GM12878 (cell line): ENCODE results near the gene ATP12A. TPM values are rescaled to one million over a fixed set of nuclear protein-coding genes. Genes with fewer than 3 reads are reported as not detected.

Experiments used
- ATAC-seq: fragments of 200-7000 bp; cut with Tn5 transposase; 3 replicates; pipeline ENCODE4 v1.9.1; 2020; ENCODE audit warnings: mild to moderate bottlenecking, moderate library complexity
- BruUV-seq: library from RNA; stranded (reverse); fragments of 400-500 nt; replicated peaks from 2 replicates; lab custom pipeline; 2021; lab: Mats Ljungman, UMichigan
- CTCF ChIA-PET: fragments of 300-600 bp; sonication (Branson Sonifier 250); formaldehyde crosslinking; extraction: SDS; loops from one replicate; lab custom pipeline; 2021; ENCODE audit warnings: inconsistent platforms; lab: Yijun Ruan, JAX
- POLR2A ChIA-PET: fragments of 350-600 bp; formaldehyde crosslinking; extraction: SDS; loops from one replicate; lab custom pipeline; 2021; ENCODE audit warnings: inconsistent platforms; lab: Charles Lee
- RAD21 ChIA-PET: fragments of 300-600 bp; sonication (Branson Sonifier 250); formaldehyde crosslinking; loops from one replicate; lab custom pipeline; 2023; ENCODE audit warnings: antibody characterized with exemption; ENCODE audit not compliant: unreplicated experiment; lab: Charles Lee
- SMC1A ChIA-PET: fragments of 300-600 bp; sonication (Branson Sonifier 250); formaldehyde crosslinking; loops from one replicate; lab custom pipeline; 2023; ENCODE audit not compliant: unreplicated experiment, uncharacterized antibody; lab: Charles Lee
- DNase-seq: peaks from one replicate; pipeline ENCODE4 v3.0.0-alpha.2; 2011; ENCODE audit warnings: low read depth, low spot score
- FAIRE-seq: peaks from 3 replicates; lab custom pipeline; 2011; peaks lifted over from hg19 to GRCh38; lab: Jason Lieb, UNC
- H2AFZ ChIP-seq: 2 replicates; pipeline ENCODE4 v1.6.0; 2011; ENCODE audit warnings: low read depth, low read length, control low read depth; ENCODE audit not compliant: control insufficient read depth
- H3K27ac ChIP-seq: 2 replicates; pipeline ENCODE4 v1.5.1; 2011; ENCODE audit warnings: control low read depth; ENCODE audit not compliant: control insufficient read depth, insufficient read depth
- H3K27me3 ChIP-seq, 2 experiments: replicated peaks in 1 of 2; 2 replicates each; pipeline versions ENCODE4 v1.6.0 to v1.6.1; 2011; ENCODE audit warnings: low read length in 1 of 2; ENCODE audit not compliant: control insufficient read depth in 2 of 2, insufficient read depth in 2 of 2
- H3K36me3 ChIP-seq, 2 experiments: 2 replicates each; pipeline ENCODE4 v1.5.1; 2011; ENCODE audit warnings: low read length in 1 of 2; ENCODE audit not compliant: control insufficient read depth in 2 of 2, insufficient read depth in 2 of 2
- H3K4me1 ChIP-seq: 2 replicates; pipeline ENCODE4 v1.6.1; 2011; ENCODE audit warnings: mild to moderate bottlenecking, low read length, moderate library complexity, mixed read lengths; ENCODE audit not compliant: control insufficient read depth, insufficient read depth
- H3K4me2 ChIP-seq: 2 replicates; pipeline ENCODE4 v1.6.0; 2011; ENCODE audit warnings: control low read depth; ENCODE audit not compliant: control insufficient read depth, insufficient read depth
- H3K4me3 ChIP-seq: fragments of 200-600 bp; sonication (generic); 2 replicates; pipeline ENCODE4 v1.5.1; 2016
- H3K79me2 ChIP-seq: 2 replicates; pipeline ENCODE4 v1.6.0; 2011; ENCODE audit warnings: low read length; ENCODE audit not compliant: control insufficient read depth, insufficient read depth
- H3K9ac ChIP-seq: 2 replicates; pipeline ENCODE4 v1.8.0; 2011; ENCODE audit warnings: low read length, control low read depth, mixed read lengths; ENCODE audit not compliant: control insufficient read depth, insufficient read depth
- H3K9me3 ChIP-seq: replicated peaks from 3 replicates; pipeline ENCODE4 v1.5.1; 2011; ENCODE audit warnings: mild to moderate bottlenecking, low read length; ENCODE audit not compliant: control insufficient read depth, insufficient read depth
- H4K20me1 ChIP-seq: 2 replicates; pipeline ENCODE4 v1.6.0; 2011; ENCODE audit not compliant: control insufficient read depth, insufficient read depth
- ATF2 ChIP-seq: IDR thresholded peaks from 2 replicates; pipeline ENCODE4 v1.6.1; 2012; ENCODE audit warnings: low read length, inconsistent platforms
- ATF3 ChIP-seq: IDR thresholded peaks from 2 replicates; pipeline ENCODE4 v1.6.1; 2011; ENCODE audit warnings: low read depth, mild to moderate bottlenecking, low read length, moderate library complexity, borderline replicate concordance; ENCODE audit errors: extremely low read depth
- BCL11A ChIP-seq: IDR thresholded peaks from 2 replicates; pipeline ENCODE4 v1.6.1; 2011; ENCODE audit warnings: low read depth, low read length
- CBFB ChIP-seq: IDR thresholded peaks from 2 replicates; pipeline ENCODE4 v1.6.1; 2016; ENCODE audit warnings: antibody characterized with exemption, low read depth
- CEBPB ChIP-seq, 2 experiments: fragments of 150-350 bp in 1 of 2; IDR thresholded peaks; 2 replicates each; pipeline ENCODE4 v1.6.1; 2012 to 2014; ENCODE audit warnings: low read depth in 2 of 2, low read length in 2 of 2, borderline replicate concordance in 1 of 2, inconsistent platforms in 1 of 2
- CHD1 ChIP-seq: IDR thresholded peaks from 2 replicates; pipeline ENCODE4 v1.6.1; 2012; ENCODE audit warnings: low read depth, low read length, improper control_type of control experiment
- CHD2 ChIP-seq: IDR thresholded peaks from 2 replicates; pipeline ENCODE4 v1.6.1; 2011; ENCODE audit warnings: low read depth, low read length, improper control_type of control experiment, borderline replicate concordance
- EP300 ChIP-seq, 2 experiments: fragments of 150-350 bp in 1 of 2; IDR thresholded peaks; 2 replicates each; pipeline ENCODE4 v1.6.1; 2011 to 2012; ENCODE audit warnings: low read depth in 2 of 2, low read length in 2 of 2, borderline replicate concordance in 1 of 2, improper control_type of control experiment in 1 of 2, inconsistent platforms in 1 of 2; ENCODE audit not compliant: control insufficient read depth in 1 of 2
- GABPA ChIP-seq: IDR thresholded peaks from 2 replicates; pipeline ENCODE4 v1.6.1; 2014; ENCODE audit warnings: antibody characterized with exemption, low read depth, mild to moderate bottlenecking, inconsistent platforms
- HDAC2 ChIP-seq: fragments of 200-600 bp; sonication (generic); IDR thresholded peaks from 2 replicates; pipeline ENCODE4 v1.6.1; 2017
- HDAC6 ChIP-seq: fragments of 200-600 bp; sonication (generic); IDR thresholded peaks from one replicate; pipeline ENCODE4 v1.8.0; 2017; ENCODE audit warnings: antibody characterized with exemption; ENCODE audit not compliant: unreplicated experiment
- IKZF2 ChIP-seq, 2 experiments: fragments of 450-650 bp; IDR thresholded peaks; 2 replicates each; pipeline ENCODE4 v1.6.1; 2017; ENCODE audit warnings: mild to moderate bottlenecking in 2 of 2, moderate library complexity in 2 of 2
- KAT2A ChIP-seq: conservative IDR thresholded peaks from 2 replicates; pipeline ENCODE4 v1.6.1; 2011; ENCODE audit warnings: low read depth, low read length; ENCODE audit not compliant: control insufficient read depth
- MXI1 ChIP-seq: fragments of 150-350 bp; IDR thresholded peaks from 2 replicates; pipeline ENCODE4 v1.6.1; 2011; ENCODE audit warnings: low read depth, mild to moderate bottlenecking, inconsistent platforms, low read length, improper control_type of control experiment
- NFYA ChIP-seq: IDR thresholded peaks from 2 replicates; pipeline ENCODE4 v1.6.1; 2011; ENCODE audit warnings: low read depth, mild to moderate bottlenecking, low read length, improper control_type of control experiment, borderline replicate concordance
- NRF1 ChIP-seq: conservative IDR thresholded peaks from 2 replicates; pipeline ENCODE4 v1.6.1; 2011; ENCODE audit warnings: mild to moderate bottlenecking, low read depth, low read length, improper control_type of control experiment
- RB1 ChIP-seq: fragments of 450-650 bp; formaldehyde crosslinking; IDR thresholded peaks from 2 replicates; pipeline ENCODE4 v1.6.1; 2017; ENCODE audit warnings: mild to moderate bottlenecking, borderline replicate concordance
- RCOR1 ChIP-seq: conservative IDR thresholded peaks from 2 replicates; pipeline ENCODE4 v1.6.1; 2012; ENCODE audit warnings: low read depth, low read length, improper control_type of control experiment
- SMARCA5 ChIP-seq: fragments of 450-650 bp; IDR thresholded peaks from 2 replicates; pipeline ENCODE4 v1.6.1; 2017; ENCODE audit warnings: mild to moderate bottlenecking
- SMC3 ChIP-seq: IDR thresholded peaks from 2 replicates; pipeline ENCODE4 v1.6.1; 2011; ENCODE audit warnings: low read length, improper control_type of control experiment, borderline replicate concordance
- TBL1XR1 ChIP-seq: IDR thresholded peaks from 2 replicates; pipeline ENCODE4 v1.6.1; 2012; ENCODE audit warnings: low read depth, low read length, improper control_type of control experiment
- USF1 ChIP-seq: IDR thresholded peaks from 2 replicates; pipeline ENCODE4 v1.6.1; 2011; ENCODE audit warnings: borderline replicate concordance, low read depth, mild to moderate bottlenecking, moderate library complexity, mixed read lengths, low read length; ENCODE audit not compliant: insufficient read depth; ENCODE audit errors: extremely low read length
- ZNF207 ChIP-seq: fragments of 450-650 bp; IDR thresholded peaks from 2 replicates; pipeline ENCODE4 v1.6.1; 2014; ENCODE audit warnings: antibody characterized with exemption, mild to moderate bottlenecking, borderline replicate concordance
- ZNF24 ChIP-seq: fragments of 450-650 bp; IDR thresholded peaks from 2 replicates; pipeline ENCODE4 v1.6.1; 2017; ENCODE audit warnings: antibody characterized with exemption, mild to moderate bottlenecking
- WGBS: methylation state at CpG from one replicate; pipeline ENCODE4 v1.1.6; 2016; ENCODE audit warnings: low lambda C conversion rate; ENCODE audit not compliant: insufficient replicate concordance, insufficient coverage; ENCODE audit errors: missing lambda C conversion rate; 5-methylcytosine and 5-hydroxymethylcytosine counted together
- in situ Hi-C: fragments of 300-500 bp; cut with MboI; formaldehyde crosslinking; loops from 9 replicates; pipeline ENCODE4 v1.14.3; 2018; ENCODE audit warnings: mixed read lengths
- intact Hi-C: fragments of 100-400 bp; cut with micrococcal nuclease; formaldehyde crosslinking; loops from one replicate; pipeline ENCODE4 v1.14.2; 2022; ENCODE audit not compliant: unreplicated experiment
- polyA plus RNA-seq, 11 experiments: library from polyadenylated mRNA; depleted of rRNA in 4 of 11; unstranded in 6 of 11; stranded (reverse) in 5 of 11; fragments of >200 nt; fragmentation: Nextera tagmentation in 4 of 11; fragmentation: Illumina TruSeq in 1 of 11; extraction: Ambion mirVana in 4 of 11; extraction: Trizol in 1 of 11; gene quantifications; 1 replicate in 1 of 11; 2 replicates in 10 of 11; pipeline versions ENCODE4 v1.2.1 to v1.2.3, GENCODE V29; 2011 to 2016; ENCODE audit warnings: inconsistent platforms in 2 of 11, missing spikeins in 2 of 11, low read depth in 1 of 11
- total RNA-seq, 4 experiments: library from RNA; depleted of rRNA in 3 of 4; stranded (reverse); fragments of >200 nt in 3 of 4; fragmentation: Illumina TruSeq in 1 of 4; extraction: Trizol in 1 of 4; gene quantifications; 2 replicates each; pipeline versions ENCODE4 v1.2.1 to v1.2.3, GENCODE V29; 2013 to 2021

The ATP12A gene
- total and polyA plus RNA-seq, 10 of the 15 experiments (the other 5 are each of a cell fraction or from before 2014, with no cell fraction given), result 0.02 to 0.08 (median 0.04) TPM; not detected in 6

GRCh38 chr13:24734950-24735349, 54.7 kb downstream of the ATP12A start (continued):
- TF ChIP-seq USF1, result no peak
- TF ChIP-seq ZNF24, result no peak
- TF ChIP-seq CEBPB (IDR thresholded peaks at IDR 0.05; ENCODE audit: borderline replicate concordance in 1 of 2, low read depth in 2 of 2, low read length in 2 of 2), result no peak
- TF ChIP-seq BCL11A, result no peak
- TF ChIP-seq IKZF2 (IDR thresholded peaks at IDR 0.05), result no peak
- TF ChIP-seq RCOR1, result no peak

- in situ Hi-C loops (no loop called here), intact Hi-C loops (no loop called here)
- DNase-seq, result no peak
- H3K36me3 ChIP-seq, result no peaks in the 10 kb centered on the region
- H3K4me2 ChIP-seq, result no peak overlapping the region
- no peaks in the 10 kb centered on the region for H3K79me2 ChIP-seq
- SMC1A ChIA-PET, result no interaction called here
- CTCF ChIA-PET, result no interaction called here
- peaks cover 6% of the 10 kb centered on the region for H3K4me1 ChIP-seq
- POLR2A ChIA-PET, result no interaction called here
- ATAC-seq, result no peak
- no peaks in the 10 kb centered on the region for H4K20me1 ChIP-seq
- no peak overlapping the region for H2AFZ ChIP-seq
- H3K9me3 ChIP-seq, result peaks cover 2% of the 10 kb centered on the region; the same call in 2 of the 3 replicates
- H3K27ac ChIP-seq, result no peak overlapping the region
- RAD21 ChIA-PET, result no interaction called here
- WGBS, result 54% methylated on average over 6 of the region's 6 CpGs
- H3K27me3 ChIP-seq, result no peaks in the 10 kb centered on the region
- H3K4me3 ChIP-seq, result no peak overlapping the region
- TF ChIP-seq HDAC6 (no peak), MXI1 (no peak), NFYA (no peak), EP300 (IDR thresholded peaks at IDR 0.05; ENCODE audit: borderline replicate concordance in 1 of 2, control insufficient read depth in 1 of 2, low read depth in 2 of 2, low read length in 2 of 2) (no peak), HDAC2 (no peak), NRF1 (no peak), ZNF207 (no peak), CBFB (no peak), CHD2 (no peak), RB1 (no peak), SMARCA5 (no peak), SMC3 (no peak), CHD1 (no peak), ATF2 (no peak), ATF3 (no peak), GABPA (no peak), TBL1XR1 (no peak), KAT2A (no peak)
- no peak for FAIRE-seq
- no TSS peak for BruUV-seq
- no peak overlapping the region for H3K9ac ChIP-seq
These were observed 56.8 kb downstream of the ATP12A start for GRCh38 chr13:24737042-24737441.
